CD4-positive, alpha-beta memory T cell (primary cell): ENCODE measurements around the gene TMED6. TPM values are rescaled to one million over a fixed set of nuclear protein-coding genes. Genes with fewer than 3 reads are reported as not detected.
"Not testable (repeated sequence)": the region's sequence is repeated elsewhere in the genome, so short reads cannot be mapped to it uniquely, and the experiment has no call there.

Source experiments
- CTCF ChIA-PET: fragments of 350-600 bp; sonication (Branson Sonifier 250); formaldehyde crosslinking; loops from one replicate; lab custom pipeline; 2021; ENCODE audit warnings: inconsistent platforms; ENCODE audit not compliant: partially characterized antibody; lab: Charles Lee
- POLR2A ChIA-PET: fragments of 350-600 bp; sonication (Branson Sonifier 250); formaldehyde crosslinking; loops from one replicate; lab custom pipeline; 2021; ENCODE audit not compliant: partially characterized antibody; lab: Charles Lee
- DNase-seq, 5 donors: peaks; one replicate each; pipeline versions ENCODE4 v3.0.0 to v3.0.0-alpha.2; 2020 to 2022; ENCODE audit warnings: mixed read lengths in 1 of 5
- H3K27ac ChIP-seq: one replicate; pipeline ENCODE4 v1.7.0; 2013; ENCODE audit warnings: low read depth, low read length
- H3K27me3 ChIP-seq: 2 replicates; pipeline ENCODE4 v1.7.0; 2013; ENCODE audit warnings: mild to moderate bottlenecking, low read length, moderate library complexity; ENCODE audit not compliant: insufficient read depth
- H3K36me3 ChIP-seq: 2 replicates; pipeline ENCODE4 v1.7.0; 2013; ENCODE audit warnings: mild to moderate bottlenecking, low read length, moderate library complexity; ENCODE audit not compliant: insufficient read depth
- H3K4me1 ChIP-seq: 2 replicates; pipeline ENCODE4 v1.7.0; 2013; ENCODE audit warnings: mild to moderate bottlenecking, low read length, moderate library complexity; ENCODE audit not compliant: insufficient read depth
- H3K4me3 ChIP-seq, 2 donors: one replicate each; pipeline ENCODE4 v1.7.0; 2013; ENCODE audit warnings: low read length in 2 of 2, mild to moderate bottlenecking in 1 of 2
- H3K9me3 ChIP-seq, 2 donors: one replicate each; pipeline ENCODE4 v1.7.0; 2013; ENCODE audit warnings: low read length in 2 of 2, control low read depth in 1 of 2; ENCODE audit not compliant: control insufficient read depth in 1 of 2
- H3K27ac Mint-ChIP-seq, 7 donors: one replicate each; pipeline ENCODE4 v1.8.0; 2020 to 2021; ENCODE audit warnings: mixed read lengths in 7 of 7, mild to moderate bottlenecking in 6 of 7, inconsistent platforms in 3 of 7, moderate library complexity in 3 of 7
- H3K27me3 Mint-ChIP-seq, 2 donors: one replicate each; pipeline ENCODE4 v1.8.0; 2020 to 2021; ENCODE audit warnings: mixed read lengths in 2 of 2
- H3K36me3 Mint-ChIP-seq, 2 donors: one replicate each; pipeline ENCODE4 v1.8.0; 2020 to 2021; ENCODE audit warnings: mixed read lengths in 2 of 2, inconsistent platforms in 1 of 2, mild to moderate bottlenecking in 1 of 2
- H3K4me1 Mint-ChIP-seq, 4 donors: one replicate each; pipeline ENCODE4 v1.8.0; 2020 to 2021; ENCODE audit warnings: mixed read lengths in 4 of 4, mild to moderate bottlenecking in 1 of 4
- H3K4me3 Mint-ChIP-seq, 8 donors: one replicate each; pipeline ENCODE4 v1.8.0; 2020 to 2021; ENCODE audit warnings: mixed read lengths in 8 of 8, mild to moderate bottlenecking in 7 of 8, moderate library complexity in 6 of 8, inconsistent platforms in 3 of 8
- H3K9me3 Mint-ChIP-seq, 8 donors: one replicate each; pipeline ENCODE4 v1.8.0; 2020 to 2021; ENCODE audit warnings: mixed read lengths in 8 of 8, mild to moderate bottlenecking in 5 of 8, inconsistent platforms in 3 of 8, moderate library complexity in 1 of 8
- intact Hi-C: fragments of 100-400 bp; cut with micrococcal nuclease; formaldehyde crosslinking; loops from one replicate; pipeline ENCODE4 v1.15.1; 2023
- polyA plus RNA-seq, 2 donors: library from polyadenylated mRNA; unstranded; fragments of 300-500 nt; fragmentation: Illumina TruSeq; gene quantifications; one replicate each; pipeline ENCODE4 v1.2.3, GENCODE V29; 2021
- total RNA-seq, 2 experiments: library from RNA; stranded (reverse); gene quantifications; one replicate each; pipeline ENCODE4 v1.2.3, GENCODE V29; 2021

The TMED6 gene
- total and polyA plus RNA-seq, 4 experiments from 2014 or later = 0.30 to 5.4 (median 2.5) TPM; not detected in 1

- Mint-ChIP-seq H3K27ac (peak overlapping the region in 2 of 7 donors; percentile 62 to 85), H3K4me1 (peaks cover 9 to 21% (median 16%) of the 10 kb centered on the region in 4 donors), H3K4me3 (no peak overlapping the region), H3K27me3 (no peaks in the 10 kb centered on the region), H3K9me3 (peaks cover 0 to 1% (median 0%) of the 10 kb centered on the region in 8 donors), H3K36me3 (peaks cover 44 to 79% of the 10 kb centered on the region in 2 donors)
- no peaks in the 10 kb centered on the region for H3K9me3 ChIP-seq
- no peak for DNase-seq
- CTCF ChIA-PET = no interaction called here
- intact Hi-C loops = no loop called here
- H3K27ac ChIP-seq = no peak overlapping the region
- H3K4me3 ChIP-seq = no peak overlapping the region
- H3K27me3 ChIP-seq = no peaks in the 10 kb centered on the region
- H3K36me3 ChIP-seq = peaks cover 47% of the 10 kb centered on the region
- no peaks in the 10 kb centered on the region for H3K4me1 ChIP-seq
- POLR2A ChIA-PET = interaction anchor here (0.6 kb wide), 1 partner anchor 11 kb away, joined by 3 read pairs; no protein-coding TSS in a partner anchor
Measured at GRCh38 chr16:69365901-69366300, 14.3 kb upstream of the TMED6 start.

GRCh38 chr16:69364088-69364487 is 12.5 kb upstream of the TMED6 start:
- Histone ChIP-seq H3K27me3 (no peaks in the 10 kb centered on the region), H3K9me3 (no peaks in the 10 kb centered on the region), H3K4me3 (no peak overlapping the region), H3K27ac (no peak overlapping the region), H3K4me1 (no peaks in the 10 kb centered on the region), H3K36me3 (peaks cover 32% of the 10 kb centered on the region)
- Mint-ChIP-seq H3K9me3 (peaks cover 0 to 1% (median 0%) of the 10 kb centered on the region in 8 donors), H3K27ac (peak overlapping the region in 2 of 7 donors; percentile 22 to 54), H3K27me3 (no peaks in the 10 kb centered on the region), H3K4me1 (peaks cover 9 to 14% (median 12%) of the 10 kb centered on the region in 4 donors), H3K4me3 (no peak overlapping the region), H3K36me3 (peaks cover 32 to 70% of the 10 kb centered on the region in 2 donors)
- POLR2A ChIA-PET = interaction anchor here (0.8 kb wide), 1 partner anchor 22 kb away, joined by 3 read pairs; the partner anchor contains the start of gene TERF2
- intact Hi-C loops = no loop called here
- CTCF ChIA-PET = no interaction called here
- DNase-seq = no peak

GRCh38 chr16:69363281-69363717 is 11.7 kb upstream of the TMED6 start:
- POLR2A ChIA-PET = no interaction called here
- H3K27ac ChIP-seq = no peak overlapping the region
- no peaks in the 10 kb centered on the region for H3K27me3 Mint-ChIP-seq

DNA sequence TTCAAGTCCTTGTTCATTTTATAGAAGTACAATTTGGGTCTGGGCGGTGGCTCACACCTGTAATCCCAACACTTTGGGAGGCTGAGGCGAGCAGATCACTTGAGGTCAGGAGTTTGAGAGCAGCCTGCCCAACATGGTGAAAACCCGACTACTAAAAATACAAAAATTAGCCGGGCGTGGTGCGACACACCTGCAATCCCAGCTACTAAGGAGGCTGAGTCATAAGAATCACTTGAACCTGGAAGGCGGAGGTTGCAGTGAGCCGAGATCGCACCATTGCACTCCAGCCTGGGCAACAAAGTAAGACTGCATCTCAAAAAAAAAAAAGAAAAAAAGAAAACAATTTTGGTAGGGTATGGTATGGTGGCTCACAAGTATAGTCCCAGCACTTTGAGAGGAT is 8.5 kb upstream of the TMED6 start:
- H3K27ac ChIP-seq, POLR2A ChIA-PET, H3K4me3 ChIP-seq, H3K27me3 Mint-ChIP-seq, intact Hi-C loops, DNase-seq, H3K9me3 ChIP-seq, CTCF ChIA-PET, H3K4me1 Mint-ChIP-seq, H3K27me3 ChIP-seq, H3K9me3 Mint-ChIP-seq, H3K4me1 ChIP-seq, H3K27ac Mint-ChIP-seq, H3K4me3 Mint-ChIP-seq: not testable (repeated sequence)
- peaks cover 16% of the 10 kb centered on the region for H3K36me3 ChIP-seq
- H3K36me3 Mint-ChIP-seq = peaks cover 22 to 60% of the 10 kb centered on the region in 2 donors

More at GRCh38 chr16:69363281-69363717, 11.7 kb upstream of the TMED6 start:
- Histone ChIP-seq H3K27me3 (no peaks in the 10 kb centered on the region), H3K36me3 (peaks cover 27% of the 10 kb centered on the region), H3K9me3 (no peaks in the 10 kb centered on the region), H3K4me3 (no peak overlapping the region), H3K4me1 (no peaks in the 10 kb centered on the region)
- intact Hi-C loops = no loop called here
- peaks cover 32 to 62% of the 10 kb centered on the region in 2 donors for H3K36me3 Mint-ChIP-seq
- H3K9me3 Mint-ChIP-seq = peaks cover 0 to 1% (median 0%) of the 10 kb centered on the region in 8 donors
- no peak overlapping the region for H3K4me3 Mint-ChIP-seq
- CTCF ChIA-PET = no interaction called here
- DNase-seq = no peak
- H3K4me1 Mint-ChIP-seq = peaks cover 9 to 14% (median 12%) of the 10 kb centered on the region in 4 donors
- peak overlapping the region in 4 of 7 donors; percentile 14 to 83 (median 32) for H3K27ac Mint-ChIP-seq

DNA sequence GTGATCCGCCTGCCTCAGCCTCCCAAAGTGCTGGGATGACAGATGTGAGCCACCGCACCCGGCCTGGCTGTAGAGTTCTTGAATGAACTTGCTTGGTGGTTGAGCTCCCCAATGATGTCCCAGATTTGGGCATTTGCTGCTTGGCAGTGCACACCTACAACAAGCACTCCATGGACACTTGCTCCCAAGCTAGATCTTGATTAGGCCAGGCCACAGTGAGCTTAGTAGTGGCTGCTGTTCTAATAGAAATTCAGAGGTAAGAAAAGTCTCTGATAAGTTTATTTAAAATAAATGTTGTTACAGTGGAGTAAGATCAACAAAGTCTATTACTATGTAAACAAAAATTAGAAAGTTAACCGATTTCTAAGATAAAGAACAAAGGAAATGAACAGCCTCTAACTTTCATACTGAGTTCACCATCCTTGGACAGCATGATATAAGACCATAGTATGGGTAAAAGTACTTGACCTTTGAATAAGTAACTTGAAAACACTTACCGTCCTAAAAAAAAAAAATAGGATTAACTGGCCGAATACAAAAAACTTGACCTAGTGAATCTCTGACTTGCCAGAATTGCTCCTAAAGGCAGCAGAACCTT is 951 bp downstream of the TMED6 start:
- POLR2A ChIA-PET = interaction anchor here (0.6 to 0.7 kb wide), 2 partner anchors 339 to 411 kb away, joined by 3 to 6 read pairs; partner anchors contain the start of gene WWP2
- peaks cover 7 to 40% of the 10 kb centered on the region in 2 donors for H3K36me3 Mint-ChIP-seq

GRCh38 chr16:69349536-69349935 is 2.0 kb downstream of the TMED6 start:
- ChIA-PET POLR2A (no interaction called here), CTCF (no interaction called here)
- Mint-ChIP-seq H3K9me3 (peaks cover 0 to 2% (median 0%) of the 10 kb centered on the region in 8 donors), H3K4me3 (no peak overlapping the region), H3K27ac (no peak overlapping the region), H3K27me3 (no peaks in the 10 kb centered on the region), H3K36me3 (peaks cover 4 to 34% of the 10 kb centered on the region in 2 donors), H3K4me1 (peaks cover 0 to 4% (median 1%) of the 10 kb centered on the region in 4 donors)
- Histone ChIP-seq H3K4me3 (no peak overlapping the region), H3K9me3 (no peaks in the 10 kb centered on the region), H3K4me1 (no peaks in the 10 kb centered on the region), H3K36me3 (no peaks in the 10 kb centered on the region), H3K27me3 (no peaks in the 10 kb centered on the region), H3K27ac (no peak overlapping the region)
- intact Hi-C loops = no loop called here
- no peak for DNase-seq

More for the DNA sequence above, 951 bp downstream of the TMED6 start:
- peaks cover 0 to 4% (median 1%) of the 10 kb centered on the region in 4 donors for H3K4me1 Mint-ChIP-seq
- Histone ChIP-seq H3K9me3 (no peaks in the 10 kb centered on the region), H3K4me1 (no peaks in the 10 kb centered on the region), H3K36me3 (no peaks in the 10 kb centered on the region), H3K27ac (no peak overlapping the region), H3K27me3 (no peaks in the 10 kb centered on the region), H3K4me3 (no peak overlapping the region)
- H3K27me3 Mint-ChIP-seq = no peaks in the 10 kb centered on the region
- intact Hi-C loops = no loop called here
- CTCF ChIA-PET = no interaction called here
- H3K27ac Mint-ChIP-seq = peak overlapping the region in 1 of 7 donors; percentile 68
- H3K4me3 Mint-ChIP-seq = no peak overlapping the region
- DNase-seq = no peak
- peaks cover 0 to 2% (median 0%) of the 10 kb centered on the region in 8 donors for H3K9me3 Mint-ChIP-seq

- CTCF ChIA-PET = no interaction called here
- H3K9me3 ChIP-seq = no peaks in the 10 kb centered on the region
- H3K27me3 ChIP-seq = no peaks in the 10 kb centered on the region
- peaks cover 5 to 36% of the 10 kb centered on the region in 2 donors for H3K36me3 Mint-ChIP-seq
- H3K27ac Mint-ChIP-seq = peak overlapping the region in 1 of 7 donors; percentile 41
- H3K36me3 ChIP-seq = peaks cover 5% of the 10 kb centered on the region
- no peaks in the 10 kb centered on the region for H3K27me3 Mint-ChIP-seq
- no peak overlapping the region for H3K4me3 ChIP-seq
- intact Hi-C loops = no loop called here
- no peak overlapping the region for H3K27ac ChIP-seq
- H3K4me3 Mint-ChIP-seq = no peak overlapping the region
- H3K9me3 Mint-ChIP-seq = peaks cover 0 to 2% (median 0%) of the 10 kb centered on the region in 8 donors
- H3K4me1 ChIP-seq = no peaks in the 10 kb centered on the region
- H3K4me1 Mint-ChIP-seq = peaks cover 1 to 4% (median 3%) of the 10 kb centered on the region in 4 donors
- no peak for DNase-seq
- POLR2A ChIA-PET = no interaction called here
Measured at GRCh38 chr16:69348222-69348621, 3.4 kb downstream of the TMED6 start.
